GM18507 (cell line): ENCODE data around the gene MAD2L1.

Experiments used
- DNase-seq: peaks from one replicate; pipeline ENCODE4 v3.0.0; 2011; ENCODE audit warnings: low read depth; ENCODE audit not compliant: insufficient read length; ENCODE audit errors: extremely low spot score
- FAIRE-seq: peaks from 2 replicates; lab custom pipeline; 2011; peaks lifted over from hg19 to GRCh38; lab: Jason Lieb, UNC

Gene MAD2L1

DNA sequence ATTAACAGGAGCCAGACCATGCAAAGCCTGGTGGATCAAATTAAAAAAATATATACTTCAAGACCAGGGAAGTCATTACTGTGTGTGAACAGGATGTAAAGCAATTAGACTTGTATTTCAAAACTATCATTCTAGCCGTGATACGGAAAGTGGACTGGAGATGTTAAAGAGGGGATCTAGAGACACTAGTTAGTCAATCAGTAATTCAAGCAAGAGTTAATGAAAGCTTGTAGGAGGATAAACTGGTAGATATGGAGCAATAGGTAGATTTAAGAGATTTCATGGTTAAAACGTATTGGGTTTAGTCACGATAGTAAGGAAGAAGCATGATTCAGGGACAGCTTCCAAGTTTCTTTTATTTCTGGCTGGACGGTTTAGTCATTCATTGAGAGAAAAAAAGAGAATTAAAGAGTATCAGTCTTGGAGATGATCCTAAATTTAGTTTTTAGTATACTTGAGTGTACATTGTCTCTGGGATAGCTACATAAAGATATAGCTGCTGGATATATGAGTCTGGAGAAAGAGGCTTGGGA lies 3.9 kb downstream of the MAD2L1 start:
- FAIRE-seq (peak; percentile 26), DNase-seq (no peak)

DNA sequence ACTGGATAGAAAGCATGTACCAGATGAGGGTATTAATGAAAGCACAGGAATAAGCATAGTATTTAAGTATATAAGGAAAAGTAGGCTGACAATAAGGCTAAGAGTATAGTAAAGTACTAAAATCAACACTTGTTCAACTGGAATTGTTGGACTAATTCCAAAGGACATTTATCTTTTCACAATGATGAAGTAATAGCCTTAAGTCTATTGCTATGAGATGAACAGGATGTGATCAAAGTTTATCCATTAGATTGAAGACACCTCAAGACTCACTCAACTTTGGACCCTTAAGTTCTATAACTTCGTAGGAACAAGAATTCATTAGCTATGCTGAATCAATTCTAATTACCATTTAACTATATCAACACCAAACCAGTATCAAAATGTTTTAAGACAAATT lies 7.6 kb downstream of the MAD2L1 start:
- no peak for DNase-seq
- FAIRE-seq, result no peak

GRCh38 chr4:120057416-120057815 lies 9.2 kb downstream of the MAD2L1 start:
- FAIRE-seq (no peak), DNase-seq (no peak)

GRCh38 chr4:120056246-120056645 lies 10.4 kb downstream of the MAD2L1 start:
- FAIRE-seq (peak; percentile 15), DNase-seq (no peak)

- DNase-seq (no peak), FAIRE-seq (peak; percentile 31)
Observed at GRCh38 chr4:120055795-120056194, 10.9 kb downstream of the MAD2L1 start.

DNA sequence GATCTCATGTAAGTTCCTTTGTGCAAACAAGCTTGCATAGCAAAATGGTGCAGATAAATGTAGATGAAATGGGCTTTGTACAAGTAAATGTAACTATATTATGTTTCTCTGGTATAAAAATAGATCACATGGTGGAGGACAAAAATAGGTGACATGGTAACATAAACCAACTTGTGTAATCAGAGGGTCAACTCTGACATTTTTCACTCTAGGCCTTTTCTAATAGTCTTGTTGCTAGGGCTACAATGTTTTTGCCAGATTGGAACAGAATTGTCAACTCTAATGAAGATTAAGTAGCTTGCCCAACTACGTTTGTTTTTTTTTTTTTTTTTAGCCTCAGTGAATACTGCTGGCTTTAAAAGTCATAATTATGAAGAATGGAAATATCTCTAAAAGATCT lies 11.5 kb downstream of the MAD2L1 start:
- FAIRE-seq, result no peak
- DNase-seq, result no peak

DNA sequence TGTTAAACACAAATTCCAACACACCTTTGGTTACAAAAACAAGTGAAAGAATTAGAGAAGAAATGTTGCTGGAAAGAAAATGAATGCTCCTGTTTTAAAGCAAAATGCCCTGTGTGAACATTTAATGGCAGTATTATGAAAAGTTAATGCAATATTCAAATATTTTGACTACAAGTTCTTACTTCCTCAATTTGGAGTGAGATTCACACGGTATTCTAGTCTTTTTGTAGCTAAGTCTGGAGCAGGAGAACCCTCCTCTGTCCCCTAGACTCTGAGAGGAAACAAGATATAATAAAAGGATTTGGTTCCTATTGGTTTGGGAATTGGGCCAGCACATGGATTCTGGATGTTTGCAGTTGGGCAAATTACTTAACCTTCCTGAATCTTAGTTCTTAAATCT lies 12.7 kb downstream of the MAD2L1 start:
- DNase-seq (no peak), FAIRE-seq (peak; percentile 65)

- DNase-seq (no peak), FAIRE-seq (no peak)
Observed at GRCh38 chr4:120052856-120053255, 13.8 kb downstream of the MAD2L1 start.

DNA sequence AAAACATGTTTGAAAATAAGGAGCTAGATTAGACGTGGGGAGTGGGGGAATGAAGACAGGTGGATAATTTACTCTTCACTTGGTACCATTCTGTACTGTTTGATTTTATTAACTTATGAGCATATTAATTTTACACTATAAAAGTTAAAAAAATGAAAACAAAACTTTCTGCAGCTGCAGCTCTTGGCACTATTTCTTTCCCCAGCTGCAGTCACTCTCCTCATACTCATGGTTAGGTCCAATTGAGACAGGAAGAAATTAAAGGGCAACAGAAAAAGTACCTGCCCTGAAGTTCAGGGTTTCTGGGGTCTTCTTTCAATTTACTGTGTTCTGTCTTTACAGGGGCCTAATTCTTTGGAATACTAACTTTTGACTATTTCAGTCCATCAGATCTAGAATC lies 15.4 kb downstream of the MAD2L1 start:
- no peak for DNase-seq
- FAIRE-seq, result no peak

GRCh38 chr4:120049732-120050494 lies 16.7 kb downstream of the MAD2L1 start:
- FAIRE-seq, result peak; percentile 91
- DNase-seq, result peak; percentile 32

- no peak for FAIRE-seq
- no peak for DNase-seq
Observed at GRCh38 chr4:120043828-120044227, 22.8 kb downstream of the MAD2L1 start.

GRCh38 chr4:120037411-120037810 lies 29.2 kb downstream of the MAD2L1 start:
- FAIRE-seq (no peak), DNase-seq (no peak)

- FAIRE-seq, result no peak
- no peak for DNase-seq
Observed at GRCh38 chr4:120034913-120035312, 31.7 kb downstream of the MAD2L1 start.

DNA sequence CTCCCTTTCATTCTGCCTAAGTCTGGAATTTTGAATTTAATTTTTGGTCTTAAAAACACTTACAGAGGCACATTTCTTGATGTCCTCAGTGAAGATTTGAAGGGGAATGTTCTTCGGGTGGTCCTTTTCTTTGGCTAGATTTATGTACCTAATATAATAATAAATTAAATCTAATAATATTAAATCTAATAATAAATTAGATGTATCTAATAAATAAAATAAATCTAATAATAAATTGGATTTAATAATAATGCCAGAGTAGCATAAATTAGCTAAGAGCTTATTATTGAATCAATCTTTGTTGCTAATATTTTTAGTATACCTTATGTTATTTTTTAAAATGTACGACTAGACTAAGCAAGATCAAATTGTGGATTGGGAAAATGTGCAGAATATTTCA lies 39.8 kb downstream of the MAD2L1 start:
- FAIRE-seq (no peak), DNase-seq (no peak)

DNA sequence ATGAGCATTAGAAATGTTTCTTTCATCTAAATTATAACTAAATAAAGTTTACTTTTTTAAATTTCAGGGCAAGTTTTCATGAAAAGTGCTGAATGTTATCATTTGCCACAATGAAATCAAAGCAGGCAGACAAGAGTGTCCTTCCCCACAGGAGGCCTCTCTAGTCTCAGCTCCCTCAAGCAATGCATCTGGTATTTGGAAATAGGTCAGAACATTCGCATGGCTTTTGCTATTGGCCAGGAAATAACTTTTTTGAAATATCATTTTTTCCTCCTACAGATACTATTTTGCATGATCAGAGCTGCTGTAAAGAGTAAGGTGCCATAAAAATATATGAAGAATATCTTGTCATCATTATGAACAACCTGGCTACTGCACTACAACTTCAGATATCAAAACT lies 41.1 kb downstream of the MAD2L1 start:
- DNase-seq, result no peak
- FAIRE-seq, result no peak

DNA sequence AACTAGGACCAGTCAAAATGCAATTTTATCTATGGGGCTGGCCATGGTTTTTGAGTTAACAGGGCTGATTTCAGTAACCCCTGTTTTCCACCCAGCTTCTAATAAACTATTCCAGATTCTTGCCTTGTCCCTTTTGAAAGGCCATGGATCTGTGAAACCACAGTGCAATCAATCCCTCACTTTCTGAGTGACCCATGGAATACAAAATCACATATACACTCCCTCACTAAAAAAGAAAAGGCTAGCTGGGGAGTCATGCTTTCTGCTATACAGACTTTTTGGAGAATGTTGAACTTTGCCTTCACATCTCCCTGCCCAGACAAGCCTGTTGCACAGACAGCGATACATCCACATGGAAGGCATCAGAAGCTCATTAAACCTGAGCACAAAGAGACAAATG lies 47.9 kb downstream of the MAD2L1 start:
- DNase-seq (no peak), FAIRE-seq (no peak)

- no peak for DNase-seq
- no peak for FAIRE-seq
Observed at GRCh38 chr4:120017939-120018692, 48.5 kb downstream of the MAD2L1 start.

DNA sequence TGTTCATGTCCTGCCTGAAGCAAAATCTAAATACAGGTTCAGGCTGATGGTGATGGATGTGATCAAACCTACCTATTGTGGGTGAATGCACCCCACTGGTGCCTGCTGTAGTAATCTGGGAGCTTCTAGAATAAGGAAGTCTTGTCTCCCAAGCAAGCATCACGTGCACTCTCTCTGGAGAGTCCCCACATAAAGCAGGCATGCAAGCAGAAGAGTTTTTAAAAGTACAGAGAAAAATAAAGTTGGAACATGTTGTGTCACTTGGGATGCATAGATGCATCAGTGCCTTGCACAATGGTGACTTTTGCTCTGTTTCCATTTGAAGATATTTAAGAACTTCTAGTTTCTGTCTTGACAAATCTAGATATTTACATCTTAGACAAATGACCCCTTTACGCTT lies 54.9 kb downstream of the MAD2L1 start:
- DNase-seq, result no peak
- FAIRE-seq, result no peak

GRCh38 chr4:120010646-120011045 lies 56.0 kb downstream of the MAD2L1 start:
- FAIRE-seq (no peak), DNase-seq (no peak)

DNA sequence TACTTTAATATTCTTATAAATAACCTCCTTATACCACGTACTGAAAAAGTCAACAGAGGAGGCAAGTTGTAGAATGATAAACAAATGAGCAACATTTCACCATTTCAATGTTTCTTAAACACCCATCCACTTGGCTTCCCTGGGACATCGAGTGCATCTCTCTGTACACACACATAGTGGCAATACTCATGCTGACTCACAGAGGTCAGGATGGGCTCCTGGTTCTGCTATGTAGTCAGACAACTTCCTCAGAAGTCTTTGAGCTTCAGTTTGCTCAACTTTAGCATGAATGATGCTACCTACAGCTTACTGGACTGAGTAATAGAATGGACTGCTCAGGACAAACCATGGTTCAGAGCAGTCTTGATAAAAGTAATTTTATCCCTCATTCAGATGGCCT lies 56.9 kb downstream of the MAD2L1 start:
- FAIRE-seq (no peak), DNase-seq (no peak)

DNA sequence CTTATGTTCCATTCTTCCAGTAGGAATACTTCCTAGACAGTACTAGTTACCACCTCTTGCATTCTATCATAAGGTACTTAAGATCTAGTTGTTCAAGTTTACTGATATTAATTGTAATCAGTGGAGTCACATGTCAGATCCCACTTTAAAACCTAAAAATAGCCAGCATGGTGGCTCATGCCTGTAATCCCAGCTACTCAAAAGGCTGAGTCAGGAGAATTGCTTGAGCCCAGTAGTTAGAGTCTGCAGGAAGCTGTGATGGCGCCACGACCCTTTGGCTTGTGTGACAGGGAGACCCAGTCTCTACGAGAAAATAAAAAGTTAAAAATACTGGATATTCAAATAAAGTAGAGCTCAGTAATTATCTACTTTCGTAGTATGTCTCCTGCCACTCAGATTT lies 57.7 kb downstream of the MAD2L1 start:
- no peak for DNase-seq
- no peak for FAIRE-seq
